ENCODE measurements around the gene DTX4.
A peak's percentile ranks its signal among the peaks of the same experiment; 100 is the strongest.

Gene DTX4

GRCh38 chr11:59216641-59217564 is 45.0 kb downstream of the DTX4 start:
- no peaks in the 10 kb centered on the region for H3K27me3 ChIP-seq (ENCODE audit: insufficient read depth, low read depth)
- no peak overlapping the region for H3K27ac ChIP-seq
- H3K4me3 ChIP-seq (IDR thresholded peaks at IDR 0.05; ENCODE audit: insufficient read depth, low read depth, low read length), result no peak overlapping the region
- no peak for TF ChIP-seq CTCF (conservative IDR thresholded peaks at IDR 0.05; ENCODE audit: low read depth, low read length)
- no peaks in the 10 kb centered on the region for H4K20me1 ChIP-seq (ENCODE audit: insufficient read depth)
- H3K9ac ChIP-seq, result no peak overlapping the region
- peak overlapping the region; percentile 19; the same call in 1 of the 2 replicates for H2AFZ ChIP-seq (ENCODE audit: low read depth)
- H3K4me1 ChIP-seq (ENCODE audit: low read depth, poor library complexity, severe bottlenecking), result peaks cover 5% of the 10 kb centered on the region
- H3K79me2 ChIP-seq (ENCODE audit: insufficient read depth, low read depth), result no peaks in the 10 kb centered on the region
- H3K4me2 ChIP-seq, result peak overlapping the region; percentile 32; the same call in 1 of the 2 replicates
- H3K36me3 ChIP-seq (ENCODE audit: insufficient read depth), result no peaks in the 10 kb centered on the region

GRCh38 chr11:59218319-59218718 is 46.4 kb downstream of the DTX4 start:
- H4K20me1 ChIP-seq (ENCODE audit: insufficient read depth), result no peaks in the 10 kb centered on the region
- H3K4me1 ChIP-seq (ENCODE audit: low read depth, poor library complexity, severe bottlenecking), result peaks cover 5% of the 10 kb centered on the region
- no peak for TF ChIP-seq CTCF (conservative IDR thresholded peaks at IDR 0.05; ENCODE audit: low read depth, low read length)
- no peaks in the 10 kb centered on the region for H3K27me3 ChIP-seq (ENCODE audit: insufficient read depth, low read depth)
- no peak overlapping the region for H3K4me2 ChIP-seq
- H3K9ac ChIP-seq, result no peak overlapping the region
- no peak overlapping the region for H2AFZ ChIP-seq (ENCODE audit: low read depth)
- H3K36me3 ChIP-seq (ENCODE audit: insufficient read depth), result no peaks in the 10 kb centered on the region
- no peak overlapping the region for H3K4me3 ChIP-seq (IDR thresholded peaks at IDR 0.05; ENCODE audit: insufficient read depth, low read depth, low read length)
- H3K79me2 ChIP-seq (ENCODE audit: insufficient read depth, low read depth), result no peaks in the 10 kb centered on the region
- no peak overlapping the region for H3K27ac ChIP-seq

- H3K79me2 ChIP-seq (ENCODE audit: insufficient read depth, low read depth), result no peaks in the 10 kb centered on the region
- H3K4me2 ChIP-seq, result no peak overlapping the region
- H2AFZ ChIP-seq (ENCODE audit: low read depth), result no peak overlapping the region
- no peak overlapping the region for H3K4me3 ChIP-seq (IDR thresholded peaks at IDR 0.05; ENCODE audit: insufficient read depth, low read depth, low read length)
- H3K36me3 ChIP-seq (ENCODE audit: insufficient read depth), result no peaks in the 10 kb centered on the region
- H3K27ac ChIP-seq, result no peak overlapping the region
- H3K27me3 ChIP-seq (ENCODE audit: insufficient read depth, low read depth), result no peaks in the 10 kb centered on the region
- no peak for TF ChIP-seq CTCF (conservative IDR thresholded peaks at IDR 0.05; ENCODE audit: low read depth, low read length)
- H3K4me1 ChIP-seq (ENCODE audit: low read depth, poor library complexity, severe bottlenecking), result peaks cover 5% of the 10 kb centered on the region
- H4K20me1 ChIP-seq (ENCODE audit: insufficient read depth), result no peaks in the 10 kb centered on the region
- H3K9ac ChIP-seq, result no peak overlapping the region
Observed at GRCh38 chr11:59218893-59219292, 47.0 kb downstream of the DTX4 start.

- Histone ChIP-seq H3K27ac (no peak overlapping the region), H3K4me2 (no peak overlapping the region), H3K4me1 (ENCODE audit: low read depth, poor library complexity, severe bottlenecking) (peaks cover 5% of the 10 kb centered on the region), H3K4me3 (IDR thresholded peaks at IDR 0.05; ENCODE audit: insufficient read depth, low read depth, low read length) (no peak overlapping the region), H2AFZ (ENCODE audit: low read depth) (no peak overlapping the region), H3K36me3 (ENCODE audit: insufficient read depth) (no peaks in the 10 kb centered on the region), H3K79me2 (ENCODE audit: insufficient read depth, low read depth) (no peaks in the 10 kb centered on the region), H3K27me3 (ENCODE audit: insufficient read depth, low read depth) (no peaks in the 10 kb centered on the region), H4K20me1 (ENCODE audit: insufficient read depth) (no peaks in the 10 kb centered on the region), H3K9ac (no peak overlapping the region)
- TF ChIP-seq CTCF (conservative IDR thresholded peaks at IDR 0.05; ENCODE audit: low read depth, low read length), result no peak
Observed at GRCh38 chr11:59219836-59220235, 47.9 kb downstream of the DTX4 start.

Measured in KMS-11 (cell line).